GM18511 (cell line): Measurements from ENCODE around the gene IER5L.
A peak's percentile ranks its signal among the peaks of the same experiment; 100 is the strongest.

Experiments used
- ATAC-seq: cut with Tn5 transposase; IDR thresholded peaks from one replicate; pipeline ENCODE4 v1.9.1; 2021; ENCODE audit warnings: mild to moderate bottlenecking, moderate library complexity; ENCODE audit not compliant: unreplicated experiment

IER5L gene

GRCh38 chr9:129177791-129178567, at the start of gene IER5L:
IER5L (minus strand) TSS chr9:129178261; CDS start chr9:129178052, 209 bp downstream.
- peak; percentile 79 for ATAC-seq

DNA sequence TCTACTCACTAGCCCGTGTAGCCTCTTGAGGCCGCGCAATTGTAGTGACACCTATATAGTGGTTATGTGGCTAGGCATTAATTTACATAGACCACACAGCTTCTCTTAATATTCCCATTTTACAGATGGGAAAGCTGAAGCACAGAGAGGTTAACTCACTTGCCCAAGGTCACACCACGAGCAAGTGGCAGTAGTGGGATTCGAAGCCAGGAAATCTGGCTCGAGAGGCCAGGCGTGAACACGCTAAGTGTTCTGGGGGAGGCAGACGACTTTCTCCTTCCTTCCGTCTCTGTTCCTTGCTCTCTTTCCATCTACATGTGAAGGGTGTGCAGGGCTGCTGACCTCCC, 49.8 kb upstream of the IER5L start:
- no peak for ATAC-seq

GRCh38 chr9:129225815-129226214, 47.8 kb upstream of the IER5L start:
- no peak for ATAC-seq

DNA sequence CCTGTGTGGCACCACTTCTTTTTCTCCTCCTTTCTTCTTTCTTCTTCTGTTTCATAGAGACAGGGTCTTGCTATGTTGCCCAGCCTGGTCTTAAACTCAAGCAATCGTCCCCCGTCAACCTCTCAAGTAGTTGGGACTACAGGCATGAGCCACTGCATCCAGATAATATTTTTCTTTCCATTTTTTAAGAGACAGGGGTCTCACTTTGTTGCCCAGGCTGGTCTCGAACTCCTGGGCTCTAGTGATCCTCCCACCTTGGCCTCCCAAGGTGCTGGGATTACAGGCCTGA, 47.4 kb upstream of the IER5L start:
- no peak for ATAC-seq

- no peak for ATAC-seq
Observed at GRCh38 chr9:129224618-129225489, 46.8 kb upstream of the IER5L start.

DNA sequence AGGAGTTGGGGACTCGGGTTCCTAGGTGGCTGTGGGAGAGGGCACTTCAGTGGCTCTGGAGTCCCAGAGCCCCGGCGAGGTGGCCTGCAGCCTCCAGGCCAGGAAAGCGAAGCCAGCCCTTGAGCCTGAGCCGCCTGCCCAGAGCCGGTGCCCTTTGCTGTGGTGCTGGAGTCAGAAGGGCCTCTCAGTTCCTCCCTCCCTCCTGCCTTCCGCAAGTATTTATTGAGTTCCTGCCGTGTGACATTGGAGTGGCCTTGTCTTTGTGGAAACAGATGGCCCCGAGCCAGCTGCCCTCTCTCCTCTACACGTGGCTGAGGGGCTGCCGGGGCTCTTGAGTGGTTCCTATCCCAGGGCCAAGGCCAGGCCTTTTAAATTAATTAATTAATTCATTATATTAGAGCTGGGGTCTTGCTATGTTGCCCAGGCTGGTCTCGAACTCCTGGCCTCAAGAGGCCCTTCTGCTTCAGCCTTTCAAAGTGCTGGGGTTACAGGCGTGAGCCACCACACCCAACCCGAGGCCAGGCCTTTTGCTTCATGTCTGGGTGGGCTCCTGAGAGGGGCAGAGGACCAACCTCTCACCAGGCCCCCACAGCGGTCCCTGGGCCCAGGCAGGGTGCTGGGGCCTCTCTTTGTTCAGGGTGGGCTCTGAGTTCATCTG, 45.6 kb upstream of the IER5L start:
- no peak for ATAC-seq

DNA sequence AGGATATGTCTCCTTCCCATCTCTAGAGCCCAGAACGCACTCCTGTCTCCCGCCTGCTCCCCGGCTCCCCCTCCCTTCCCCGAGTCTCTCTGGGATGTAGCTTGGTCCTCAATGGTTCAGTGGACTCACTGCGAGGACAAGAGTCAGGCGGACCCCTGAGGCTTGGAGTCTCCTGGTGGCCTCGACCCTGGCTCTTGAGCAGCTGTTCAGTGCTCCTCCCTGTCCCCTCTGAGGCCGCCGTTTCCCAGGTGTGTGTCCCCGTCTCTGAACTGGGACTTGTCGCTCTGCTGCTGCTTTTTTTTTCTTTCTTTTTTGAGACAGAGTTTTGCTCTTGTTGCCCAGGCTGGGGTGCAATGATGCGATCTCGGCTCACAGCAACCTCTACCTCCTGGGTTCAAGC, 44.8 kb upstream of the IER5L start:
- ATAC-seq: no peak

DNA sequence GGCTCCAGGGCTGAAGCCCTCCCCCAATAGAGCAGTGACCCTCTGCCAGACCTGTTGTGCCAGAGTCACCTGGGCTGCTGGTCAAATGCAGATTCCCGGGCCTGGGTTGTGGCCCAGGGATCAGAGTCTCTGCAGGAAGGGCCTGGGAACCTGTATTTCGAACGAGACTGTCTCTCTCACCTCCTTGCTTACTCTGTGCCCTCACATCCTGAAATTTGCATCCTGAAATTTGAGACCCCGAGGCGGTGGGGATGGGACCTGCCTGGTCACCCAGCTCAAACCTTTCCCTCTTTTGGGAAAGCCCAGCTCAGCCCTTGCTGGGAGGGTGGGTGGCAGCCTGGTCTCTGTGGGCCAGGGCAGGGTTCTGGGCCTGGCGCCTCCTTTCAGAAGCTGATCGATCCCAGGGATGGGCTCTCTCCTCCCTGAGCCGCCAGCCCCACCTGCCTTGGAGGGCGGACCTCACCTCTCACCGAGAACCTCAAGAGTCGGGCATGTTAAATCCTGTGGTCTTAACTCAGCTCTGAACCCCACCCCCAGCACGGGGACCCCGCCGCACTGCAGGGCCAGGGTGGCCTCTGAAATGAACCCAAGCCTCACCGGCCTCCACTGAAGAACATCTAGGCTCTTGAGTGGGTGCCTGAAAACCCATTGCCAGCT, 44.0 kb upstream of the IER5L start:
- ATAC-seq: no peak

DNA sequence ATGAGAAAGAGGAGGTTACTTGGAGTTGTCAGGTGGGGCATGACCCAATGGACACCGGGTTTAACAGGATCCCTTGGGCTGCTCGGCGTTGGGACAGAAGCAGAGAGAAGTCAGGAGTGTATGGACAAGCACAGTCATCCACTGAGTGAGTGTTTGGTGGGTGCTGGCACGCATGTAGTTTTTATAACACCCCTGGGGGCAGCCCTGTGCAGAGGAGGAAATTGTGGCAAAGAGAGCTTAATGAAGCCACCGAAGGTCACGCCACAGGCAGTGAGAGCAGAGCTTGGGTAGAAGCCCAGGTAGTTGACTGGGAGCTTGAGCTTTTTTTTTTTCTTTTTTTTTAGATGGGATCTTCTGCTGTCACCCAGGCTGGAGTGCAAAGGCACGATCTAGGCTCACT, 43.2 kb upstream of the IER5L start:
- ATAC-seq: no peak

DNA sequence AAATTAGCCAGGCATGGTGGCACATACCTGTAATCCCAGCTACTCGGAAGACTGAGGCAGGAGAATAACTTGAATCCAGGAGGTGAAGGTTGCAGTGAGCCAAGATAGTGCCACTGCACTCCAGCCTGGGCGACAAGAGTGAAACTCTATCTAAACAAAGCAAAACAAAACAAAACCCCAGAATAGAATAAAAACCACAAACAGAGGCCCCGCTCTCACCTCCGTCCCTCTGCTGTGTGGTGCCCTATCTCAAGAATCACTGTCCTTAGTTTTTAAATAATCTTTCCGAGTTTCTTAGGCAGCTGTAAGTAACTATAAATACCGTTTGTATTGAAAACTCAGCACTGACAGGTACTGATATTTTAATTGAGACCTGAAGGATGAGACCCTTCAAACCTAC, 42.7 kb upstream of the IER5L start:
- ATAC-seq: no peak

- ATAC-seq: no peak
Observed at GRCh38 chr9:129218918-129219317, 40.9 kb upstream of the IER5L start.

- no peak for ATAC-seq
Observed at GRCh38 chr9:129218272-129218625, 40.2 kb upstream of the IER5L start.

DNA sequence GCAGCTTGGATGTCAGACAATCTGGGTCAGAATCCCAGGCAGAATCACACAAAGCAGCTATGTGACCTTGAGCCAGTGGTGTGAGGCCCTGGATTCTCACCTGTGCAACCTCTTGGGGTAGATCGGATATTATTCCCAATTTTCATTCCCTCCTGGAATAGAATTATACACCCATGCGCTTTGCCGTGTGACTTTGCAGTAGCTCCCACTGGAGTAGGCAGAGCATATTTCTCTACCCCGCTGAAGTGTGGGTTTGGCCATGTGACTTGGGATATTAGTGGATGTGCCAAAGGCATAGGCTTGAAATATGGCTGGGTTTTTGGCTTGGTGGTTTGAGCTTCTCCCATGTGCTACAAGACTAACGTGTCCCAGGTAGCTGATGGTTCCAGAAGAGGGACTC, 35.5 kb upstream of the IER5L start:
- no peak for ATAC-seq

GRCh38 chr9:129211686-129212085, 33.6 kb upstream of the IER5L start:
- ATAC-seq: no peak

DNA sequence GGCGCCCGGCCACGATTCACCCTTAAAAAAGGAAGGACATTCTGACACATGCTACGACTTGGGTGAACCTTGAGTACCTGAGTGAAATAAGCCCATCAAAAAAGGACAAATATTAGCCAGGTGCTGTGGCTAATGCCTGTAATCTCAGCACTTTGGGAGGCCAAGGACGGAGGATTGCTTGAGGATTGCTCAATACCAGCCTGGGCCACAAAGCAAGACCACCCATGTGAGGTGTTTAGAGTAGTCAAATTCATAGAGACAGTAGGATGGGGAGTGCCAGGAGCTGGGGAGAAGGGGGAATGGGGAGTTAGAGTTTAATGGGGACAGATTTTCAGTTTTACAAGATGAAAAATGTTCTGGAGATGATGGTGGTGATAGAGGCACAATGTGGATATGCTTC, 32.1 kb upstream of the IER5L start:
- ATAC-seq: no peak

DNA sequence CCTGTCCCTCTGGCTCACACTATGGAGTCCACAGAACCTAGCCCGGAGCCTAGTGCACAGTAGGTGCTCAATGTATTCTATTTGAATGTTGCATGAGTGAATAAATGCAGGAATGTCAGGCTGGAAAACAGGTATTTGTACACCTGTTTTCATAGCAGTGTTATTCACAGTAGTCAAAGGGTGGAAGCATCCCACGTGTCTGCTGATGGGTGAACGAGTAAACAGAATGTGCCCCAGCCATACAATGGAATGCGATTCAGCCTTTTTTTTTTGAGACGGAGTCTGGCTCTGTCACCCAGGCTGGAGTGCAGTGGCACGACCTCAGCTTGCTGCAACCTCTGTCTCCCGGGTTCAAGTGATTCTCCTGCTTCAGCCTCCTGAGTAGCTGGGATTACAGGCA, 31.5 kb upstream of the IER5L start:
- ATAC-seq: no peak

DNA sequence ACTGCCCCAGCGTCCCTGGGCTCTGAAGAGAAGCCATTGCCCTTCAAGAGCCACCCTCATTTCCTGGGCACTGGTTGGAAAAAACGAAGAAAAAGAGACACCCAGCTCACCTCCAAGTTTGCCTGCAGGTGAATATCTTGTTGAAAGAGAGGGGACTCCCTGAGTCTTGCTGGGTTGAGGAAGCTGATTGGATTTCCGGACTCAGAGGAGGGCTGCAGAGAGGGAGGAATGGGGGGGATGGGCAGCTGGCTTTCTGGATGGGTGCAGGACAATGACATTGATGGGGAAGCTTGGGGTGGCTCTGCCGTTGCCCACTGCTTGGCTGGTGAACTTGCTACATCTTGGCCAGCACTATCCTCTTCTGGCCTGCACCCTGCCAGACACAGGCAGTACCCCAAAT, 31.0 kb upstream of the IER5L start:
- no peak for ATAC-seq

DNA sequence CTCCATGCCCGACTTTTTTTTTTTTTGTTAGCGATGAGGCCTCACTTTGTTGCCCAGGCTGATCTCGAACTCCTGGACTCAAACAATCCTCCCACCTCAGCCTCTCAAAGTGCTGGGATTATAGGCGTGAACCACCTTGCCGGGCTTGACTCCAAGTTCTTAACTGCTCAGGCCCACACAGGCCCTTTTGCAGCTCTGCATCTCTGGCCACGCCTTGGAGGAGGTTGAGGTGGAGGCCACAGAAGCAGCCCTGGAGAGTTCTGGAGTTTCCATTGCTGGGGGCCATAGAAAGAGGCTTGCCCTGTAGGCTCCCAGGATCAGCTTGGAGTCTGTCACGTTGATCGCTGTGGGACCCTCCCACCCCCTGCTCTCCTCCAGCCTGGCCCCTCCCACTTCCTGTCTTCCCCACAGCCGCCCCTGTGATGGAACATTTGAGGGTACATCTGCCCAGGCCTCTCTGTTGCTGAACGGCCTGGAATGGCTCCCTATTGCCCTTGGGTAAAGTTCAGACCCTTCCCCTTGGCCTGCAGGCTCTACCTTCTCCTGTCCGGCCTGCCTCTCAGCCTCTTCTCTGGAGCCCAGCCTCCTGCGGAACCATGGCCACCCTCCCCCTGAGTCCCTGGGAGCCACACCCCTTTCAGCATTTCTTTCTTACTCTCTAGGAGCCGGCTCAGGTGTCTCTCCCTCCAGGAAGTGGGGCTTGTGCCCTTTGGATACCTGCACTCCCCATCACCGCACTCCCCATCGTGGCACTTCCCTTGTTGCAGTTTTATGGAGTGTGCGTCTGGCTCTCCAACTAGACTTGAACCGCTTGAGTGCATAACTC, 30.4 kb upstream of the IER5L start:
- no peak for ATAC-seq

DNA sequence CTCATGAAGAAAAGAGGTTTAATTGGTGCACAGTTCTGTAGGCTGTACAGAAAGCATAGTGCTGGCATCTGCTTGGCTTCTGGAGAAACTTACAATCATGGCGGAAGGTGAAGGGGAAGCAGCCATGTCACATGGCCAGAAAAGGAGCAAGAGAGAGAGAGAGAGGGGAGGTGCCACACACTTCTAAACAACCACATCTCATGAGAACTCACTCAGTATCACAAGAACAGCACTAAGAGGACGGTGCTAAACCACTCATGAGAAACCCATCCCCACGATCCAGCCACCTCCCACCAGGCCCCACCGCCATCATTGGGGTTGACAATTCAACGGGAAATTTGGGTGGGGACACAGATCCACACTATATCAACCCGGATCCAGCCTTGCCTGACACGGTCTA, 28.8 kb upstream of the IER5L start:
- no peak for ATAC-seq

GRCh38 chr9:129206401-129206800, 28.3 kb upstream of the IER5L start:
- ATAC-seq: no peak

DNA sequence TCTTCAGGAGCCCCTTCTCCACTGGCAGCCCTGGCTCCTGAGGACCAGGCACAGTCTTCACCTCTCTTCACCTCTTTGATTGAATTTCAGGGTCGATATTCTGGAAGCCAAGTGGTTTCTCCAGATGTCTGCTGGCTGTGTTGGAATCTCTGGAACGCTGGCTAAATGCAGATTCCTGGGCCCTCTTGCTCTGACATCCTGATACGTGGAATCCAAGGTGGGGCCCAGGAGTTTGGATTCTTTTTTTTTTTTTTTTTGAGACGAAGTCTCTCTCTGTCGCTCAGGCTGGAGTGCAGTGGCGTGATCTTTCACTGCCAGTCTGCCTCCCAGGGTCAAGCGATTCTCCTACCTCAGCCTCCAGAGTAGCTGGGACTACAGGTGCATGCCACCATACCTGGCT, 26.8 kb upstream of the IER5L start:
- no peak for ATAC-seq
